BE2C (cell line): ENCODE results near the gene SPTBN5.
A peak's percentile ranks its signal among the peaks of the same experiment; 100 is the strongest.

ENCODE experiments used
- DNase-seq: peaks from one replicate; pipeline ENCODE4 v3.0.0-alpha.2; 2020
- H3K27me3 ChIP-seq: fragments of 250-450 bp; sonication (Bioruptor Pico); 2 replicates; pipeline ENCODE4 v1.5.1; 2020; ENCODE audit warnings: mild to moderate bottlenecking
- H3K36me3 ChIP-seq: fragments of 250-450 bp; sonication (Bioruptor Pico); 2 replicates; pipeline ENCODE4 v1.5.1; 2020; ENCODE audit warnings: mild to moderate bottlenecking
- H3K4me1 ChIP-seq: fragments of 250-450 bp; sonication (Bioruptor Pico); 2 replicates; pipeline ENCODE4 v1.5.1; 2020
- H3K4me3 ChIP-seq: 2 replicates; pipeline ENCODE4 v1.5.1; 2011; ENCODE audit warnings: low read depth, low read length
- H3K9me3 ChIP-seq: fragments of 250-450 bp; sonication (Bioruptor Pico); 2 replicates; pipeline ENCODE4 v1.5.1; 2020
- CTCF ChIP-seq: IDR thresholded peaks from 2 replicates; pipeline ENCODE4 v1.5.1; 2012; ENCODE audit warnings: mild to moderate bottlenecking, low read depth, low read length

The SPTBN5 gene

GRCh38 chr15:41847206-41847605, 46.6 kb downstream of the SPTBN5 start:
- DNase-seq: no peak

GRCh38 chr15:41844814-41845213, 49.0 kb downstream of the SPTBN5 start:
- Histone ChIP-seq H3K9me3 (no peaks in the 10 kb centered on the region), H3K36me3 (no peaks in the 10 kb centered on the region), H3K27me3 (no peaks in the 10 kb centered on the region), H3K4me3 (no peak overlapping the region), H3K4me1 (peaks cover 7% of the 10 kb centered on the region)
- DNase-seq: no peak
- no peak for TF ChIP-seq CTCF

More at GRCh38 chr15:41847206-41847605, 46.6 kb downstream of the SPTBN5 start:
- no peaks in the 10 kb centered on the region for H3K9me3 ChIP-seq
- no peak overlapping the region for H3K4me3 ChIP-seq
- H3K4me1 ChIP-seq: no peaks in the 10 kb centered on the region; the same call in 1 of the 2 replicates
- H3K36me3 ChIP-seq: no peaks in the 10 kb centered on the region
- no peaks in the 10 kb centered on the region for H3K27me3 ChIP-seq
- no peak for TF ChIP-seq CTCF

- no peaks in the 10 kb centered on the region for H3K9me3 ChIP-seq
- no peaks in the 10 kb centered on the region for H3K36me3 ChIP-seq
- DNase-seq: no peak
- TF ChIP-seq CTCF: no peak
- no peak overlapping the region for H3K4me3 ChIP-seq
- peaks cover 7% of the 10 kb centered on the region for H3K4me1 ChIP-seq
- H3K27me3 ChIP-seq: no peaks in the 10 kb centered on the region
Measured at GRCh38 chr15:41843571-41843970, 50.3 kb downstream of the SPTBN5 start.

GRCh38 chr15:41842229-41842628, 51.6 kb downstream of the SPTBN5 start:
- DNase-seq: no peak
- H3K4me1 ChIP-seq: peaks cover 7% of the 10 kb centered on the region

GRCh38 chr15:41841131-41841530, 52.7 kb downstream of the SPTBN5 start:
- H3K4me3 ChIP-seq: no peak overlapping the region
- no peak for DNase-seq
- H3K4me1 ChIP-seq: peaks cover 7% of the 10 kb centered on the region
- H3K27me3 ChIP-seq: no peaks in the 10 kb centered on the region
- TF ChIP-seq CTCF: no peak
- no peaks in the 10 kb centered on the region for H3K36me3 ChIP-seq
- H3K9me3 ChIP-seq: no peaks in the 10 kb centered on the region

More at GRCh38 chr15:41842229-41842628, 51.6 kb downstream of the SPTBN5 start:
- TF ChIP-seq CTCF: no peak
- Histone ChIP-seq H3K9me3 (no peaks in the 10 kb centered on the region), H3K36me3 (no peaks in the 10 kb centered on the region), H3K4me3 (no peak overlapping the region), H3K27me3 (no peaks in the 10 kb centered on the region)

GRCh38 chr15:41840673-41841072, 53.2 kb downstream of the SPTBN5 start:
- no peak overlapping the region for H3K4me3 ChIP-seq
- no peaks in the 10 kb centered on the region for H3K9me3 ChIP-seq
- no peak for TF ChIP-seq CTCF
- H3K27me3 ChIP-seq: no peaks in the 10 kb centered on the region
- H3K36me3 ChIP-seq: no peaks in the 10 kb centered on the region
- H3K4me1 ChIP-seq: peaks cover 7% of the 10 kb centered on the region
- DNase-seq: peak; percentile 53
